Loucy (cell line): Measurements from ENCODE around the gene MAFF.

ENCODE experiments used
- H2AFZ ChIP-seq: fragments of 200-600 bp; sonication (generic); 2 replicates; pipeline ENCODE4 v1.6.0; 2016; ENCODE audit warnings: antibody characterized with exemption, mild to moderate bottlenecking, low read length, moderate library complexity
- H3F3A ChIP-seq: fragments of 200-600 bp; 2 replicates; pipeline ENCODE4 v1.6.0; 2016; ENCODE audit warnings: antibody characterized with exemption, low read depth, mild to moderate bottlenecking
- H3K27me3 ChIP-seq: fragments of 200-600 bp; sonication (generic); 2 replicates; pipeline ENCODE4 v1.6.1; 2014; ENCODE audit warnings: low read length, mild to moderate bottlenecking; ENCODE audit not compliant: insufficient read depth, poor library complexity, severe bottlenecking
- H3K36me3 ChIP-seq: fragments of 200-600 bp; sonication (generic); 2 replicates; pipeline ENCODE4 v1.6.1; 2016; ENCODE audit warnings: low read length; ENCODE audit not compliant: insufficient read depth
- H3K4me1 ChIP-seq: fragments of 200-600 bp; sonication (generic); 2 replicates; pipeline ENCODE4 v1.5.1; 2014; ENCODE audit warnings: low read length, mild to moderate bottlenecking; ENCODE audit not compliant: insufficient read depth, poor library complexity, severe bottlenecking
- H3K4me2 ChIP-seq: fragments of 200-600 bp; sonication (generic); 2 replicates; pipeline ENCODE4 v1.6.0; 2014; ENCODE audit warnings: antibody characterized with exemption, low read length, low read depth, mild to moderate bottlenecking; ENCODE audit not compliant: poor library complexity, severe bottlenecking
- H3K4me3 ChIP-seq: fragments of 200-600 bp; sonication (generic); 2 replicates; pipeline ENCODE4 v1.5.1; 2014; ENCODE audit warnings: low read length, mild to moderate bottlenecking, mixed read lengths; ENCODE audit not compliant: poor library complexity, severe bottlenecking
- H3K79me2 ChIP-seq: fragments of 200-600 bp; sonication (generic); 2 replicates; pipeline ENCODE4 v1.6.1; 2014; ENCODE audit warnings: low read length; ENCODE audit not compliant: insufficient read depth
- H3K9ac ChIP-seq: fragments of 200-600 bp; sonication (generic); 2 replicates; pipeline ENCODE4 v1.6.0; 2014; ENCODE audit warnings: mild to moderate bottlenecking, low read depth, low read length, moderate library complexity; ENCODE audit not compliant: poor library complexity, severe bottlenecking
- H3K9me2 ChIP-seq: fragments of 200-600 bp; sonication (generic); replicated peaks from 2 replicates; pipeline ENCODE4 v1.6.1; 2016; ENCODE audit warnings: low read depth, low read length, mixed read lengths
- H3K9me3 ChIP-seq: fragments of 200-600 bp; sonication (generic); 2 replicates; pipeline ENCODE4 v1.6.1; 2014; ENCODE audit warnings: mild to moderate bottlenecking, antibody characterized with exemption, low read length, low read depth; ENCODE audit not compliant: insufficient read depth
- H4K20me1 ChIP-seq: fragments of 200-600 bp; sonication (generic); 2 replicates; pipeline ENCODE4 v1.6.0; 2014; ENCODE audit warnings: antibody characterized with exemption, low read length, mild to moderate bottlenecking; ENCODE audit not compliant: insufficient read depth, poor library complexity, severe bottlenecking
- CTCF ChIP-seq: fragments of 200-600 bp; sonication (generic); conservative IDR thresholded peaks from 2 replicates; pipeline ENCODE4 v1.5.1; 2014; ENCODE audit warnings: mild to moderate bottlenecking, antibody characterized with exemption, low read length
- EZH2phosphoT487 ChIP-seq: fragments of 200-600 bp; IDR thresholded peaks from 2 replicates; pipeline ENCODE4 v1.6.1; 2018; ENCODE audit warnings: antibody characterized with exemption, mild to moderate bottlenecking, moderate library complexity, borderline replicate concordance

The MAFF gene

DNA sequence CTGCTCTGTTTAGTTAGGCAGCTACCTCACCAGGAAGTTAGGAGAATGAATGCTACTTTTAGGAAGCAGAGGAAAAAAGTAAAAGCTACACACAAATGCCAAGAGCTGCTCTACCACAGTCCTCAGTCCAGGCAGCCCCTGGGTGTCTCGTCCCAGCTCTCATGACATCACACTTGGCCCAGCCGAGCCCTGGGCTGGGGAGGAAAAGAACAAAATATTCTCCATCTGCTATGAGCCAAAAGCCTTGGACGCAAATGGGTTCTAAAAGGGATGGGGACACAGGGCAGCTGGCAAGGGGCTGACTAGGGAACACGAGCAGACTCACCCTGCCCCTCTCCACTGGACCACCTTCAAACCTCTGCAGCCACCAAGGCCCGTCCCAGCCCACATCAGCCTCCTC lies 44.9 kb downstream of the MAFF start:
- H4K20me1 ChIP-seq: no peaks in the 10 kb centered on the region
- no peaks in the 10 kb centered on the region for H3K9me3 ChIP-seq
- H3K4me2 ChIP-seq: no peak overlapping the region
- H3K27me3 ChIP-seq: no peaks in the 10 kb centered on the region
- H3F3A ChIP-seq: no peaks in the 10 kb centered on the region
- no peak overlapping the region for H2AFZ ChIP-seq
- H3K4me3 ChIP-seq: no peak overlapping the region
- TF ChIP-seq EZH2phosphoT487 (no peak), CTCF (no peak)
- H3K36me3 ChIP-seq: peaks cover 15% of the 10 kb centered on the region; the same call in 1 of the 2 replicates
- H3K79me2 ChIP-seq: no peaks in the 10 kb centered on the region
- no peaks in the 10 kb centered on the region for H3K4me1 ChIP-seq
- H3K9ac ChIP-seq: no peak overlapping the region
- H3K9me2 ChIP-seq: no peaks in the 10 kb centered on the region

- Histone ChIP-seq H3K27me3 (no peaks in the 10 kb centered on the region), H3K4me3 (no peak overlapping the region), H3F3A (no peaks in the 10 kb centered on the region), H3K9ac (no peak overlapping the region), H3K9me2 (no peaks in the 10 kb centered on the region), H3K4me1 (no peaks in the 10 kb centered on the region), H2AFZ (no peak overlapping the region), H3K4me2 (no peak overlapping the region), H3K79me2 (no peaks in the 10 kb centered on the region), H3K36me3 (peaks cover 15% of the 10 kb centered on the region; the same call in 1 of the 2 replicates), H4K20me1 (no peaks in the 10 kb centered on the region), H3K9me3 (no peaks in the 10 kb centered on the region)
- TF ChIP-seq CTCF (no peak), EZH2phosphoT487 (no peak)
Observed at GRCh38 chr22:38247713-38248112, 45.9 kb downstream of the MAFF start.

- H3F3A ChIP-seq: no peaks in the 10 kb centered on the region
- H3K36me3 ChIP-seq: peaks cover 15% of the 10 kb centered on the region; the same call in 1 of the 2 replicates
- no peaks in the 10 kb centered on the region for H3K4me1 ChIP-seq
- TF ChIP-seq CTCF: no peak
- TF ChIP-seq EZH2phosphoT487: no peak
- no peak overlapping the region for H3K4me3 ChIP-seq
- no peak overlapping the region for H3K9ac ChIP-seq
- H3K27me3 ChIP-seq: no peaks in the 10 kb centered on the region
- H3K4me2 ChIP-seq: no peak overlapping the region
- H3K9me2 ChIP-seq: no peaks in the 10 kb centered on the region
- H4K20me1 ChIP-seq: no peaks in the 10 kb centered on the region
- no peak overlapping the region for H2AFZ ChIP-seq
- H3K9me3 ChIP-seq: no peaks in the 10 kb centered on the region
- no peaks in the 10 kb centered on the region for H3K79me2 ChIP-seq
Observed at GRCh38 chr22:38248280-38248679, 46.5 kb downstream of the MAFF start.
